VCaP (cell line): ENCODE data around the gene PDE4D.

Experiments used
- H3K27ac ChIP-seq: fragments of 450-650 bp; 2 replicates; pipeline ENCODE4 v1.5.1; 2017
- TF ChIP-seq, protein P1 (sequence below): fragments of 450-650 bp; conservative IDR thresholded peaks from 2 replicates; pipeline ENCODE4 v1.5.1; 2017; ENCODE audit warnings: mild to moderate bottlenecking, moderate library complexity

The PDE4D gene

DNA sequence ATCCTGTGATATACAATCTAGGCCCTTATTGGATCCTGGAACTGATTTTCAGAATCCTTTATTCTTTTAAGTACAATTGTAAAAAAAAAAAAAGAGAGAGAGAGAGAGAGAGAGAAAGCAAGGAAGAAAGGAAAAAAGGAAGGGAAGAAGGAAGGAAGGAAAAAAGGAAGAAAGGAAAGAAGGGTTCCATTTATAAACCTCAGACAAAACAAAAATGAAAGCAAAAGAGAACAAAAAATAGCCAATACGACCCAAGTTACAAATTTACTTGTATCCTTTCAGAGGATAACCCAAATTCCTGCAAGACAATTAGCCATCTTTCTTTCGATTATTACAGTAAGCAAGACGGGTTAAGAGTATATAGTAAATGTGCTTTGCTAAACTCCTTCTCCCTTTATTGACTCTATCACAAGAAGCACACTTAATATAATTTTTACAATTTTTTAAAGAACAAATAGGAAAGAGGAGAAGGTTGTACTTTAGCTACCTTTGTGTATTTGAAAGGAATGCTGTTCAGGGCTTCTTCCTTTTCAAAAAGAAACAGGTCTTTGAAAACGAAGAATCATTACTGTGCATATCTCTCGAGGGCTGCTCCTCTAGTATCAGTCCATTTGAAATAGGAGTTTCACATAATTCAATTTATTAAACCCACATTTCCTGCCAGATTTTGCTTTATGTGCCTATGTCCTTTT lies 767.4 kb downstream of the PDE4D start:
- peak overlapping the region; percentile 77 for H3K27ac ChIP-seq
- TF ChIP-seq, protein P1, sequence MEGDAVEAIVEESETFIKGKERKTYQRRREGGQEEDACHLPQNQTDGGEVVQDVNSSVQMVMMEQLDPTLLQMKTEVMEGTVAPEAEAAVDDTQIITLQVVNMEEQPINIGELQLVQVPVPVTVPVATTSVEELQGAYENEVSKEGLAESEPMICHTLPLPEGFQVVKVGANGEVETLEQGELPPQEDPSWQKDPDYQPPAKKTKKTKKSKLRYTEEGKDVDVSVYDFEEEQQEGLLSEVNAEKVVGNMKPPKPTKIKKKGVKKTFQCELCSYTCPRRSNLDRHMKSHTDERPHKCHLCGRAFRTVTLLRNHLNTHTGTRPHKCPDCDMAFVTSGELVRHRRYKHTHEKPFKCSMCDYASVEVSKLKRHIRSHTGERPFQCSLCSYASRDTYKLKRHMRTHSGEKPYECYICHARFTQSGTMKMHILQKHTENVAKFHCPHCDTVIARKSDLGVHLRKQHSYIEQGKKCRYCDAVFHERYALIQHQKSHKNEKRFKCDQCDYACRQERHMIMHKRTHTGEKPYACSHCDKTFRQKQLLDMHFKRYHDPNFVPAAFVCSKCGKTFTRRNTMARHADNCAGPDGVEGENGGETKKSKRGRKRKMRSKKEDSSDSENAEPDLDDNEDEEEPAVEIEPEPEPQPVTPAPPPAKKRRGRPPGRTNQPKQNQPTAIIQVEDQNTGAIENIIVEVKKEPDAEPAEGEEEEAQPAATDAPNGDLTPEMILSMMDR: no peak

DNA sequence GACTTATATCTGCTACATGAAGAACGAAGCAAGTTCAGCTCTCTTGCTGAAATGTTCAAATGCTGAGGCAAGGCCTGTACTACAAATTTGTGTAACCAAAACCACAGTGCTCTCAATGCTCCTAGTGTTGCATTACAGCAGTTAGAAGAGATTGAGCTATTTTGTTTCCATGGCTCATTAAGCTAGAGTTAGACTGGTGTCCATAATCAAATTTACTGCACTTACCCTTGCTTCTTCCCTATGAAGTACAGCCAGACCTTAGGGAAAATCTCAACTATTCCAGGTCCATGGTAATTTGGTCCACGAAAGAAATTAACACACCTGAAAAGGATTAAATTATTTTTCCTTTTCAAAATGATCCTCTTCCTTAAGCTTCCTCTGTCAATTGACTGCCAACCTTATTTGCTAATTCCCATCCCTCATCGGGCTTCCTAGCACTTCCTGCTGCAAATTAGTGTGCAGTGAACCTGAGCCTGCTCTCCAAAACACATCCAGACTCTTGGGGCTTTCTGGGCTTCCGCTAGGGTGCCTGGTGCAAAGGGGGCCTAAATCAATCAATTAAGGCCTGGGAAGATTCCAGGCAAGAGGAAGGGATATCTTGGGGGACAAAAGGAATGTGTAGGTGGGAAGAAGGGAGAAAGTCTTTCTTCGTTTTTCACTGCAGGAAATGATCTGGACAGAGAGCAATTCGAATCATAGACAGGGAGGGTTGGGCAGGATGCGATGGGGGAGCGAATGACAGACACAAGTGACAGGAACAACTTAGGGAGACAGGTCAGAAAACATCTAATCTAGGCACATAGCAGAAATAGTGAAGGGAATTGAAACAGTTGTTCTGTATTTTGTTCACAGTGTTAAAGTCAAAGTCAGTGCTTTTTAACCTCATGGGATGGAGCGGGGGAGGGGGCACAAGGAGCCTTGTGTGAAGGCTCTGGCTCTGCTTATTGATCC lies 768.2 kb downstream of the PDE4D start:
- TF ChIP-seq, protein P1: no peak
- peak overlapping the region; percentile 77 for H3K27ac ChIP-seq

DNA sequence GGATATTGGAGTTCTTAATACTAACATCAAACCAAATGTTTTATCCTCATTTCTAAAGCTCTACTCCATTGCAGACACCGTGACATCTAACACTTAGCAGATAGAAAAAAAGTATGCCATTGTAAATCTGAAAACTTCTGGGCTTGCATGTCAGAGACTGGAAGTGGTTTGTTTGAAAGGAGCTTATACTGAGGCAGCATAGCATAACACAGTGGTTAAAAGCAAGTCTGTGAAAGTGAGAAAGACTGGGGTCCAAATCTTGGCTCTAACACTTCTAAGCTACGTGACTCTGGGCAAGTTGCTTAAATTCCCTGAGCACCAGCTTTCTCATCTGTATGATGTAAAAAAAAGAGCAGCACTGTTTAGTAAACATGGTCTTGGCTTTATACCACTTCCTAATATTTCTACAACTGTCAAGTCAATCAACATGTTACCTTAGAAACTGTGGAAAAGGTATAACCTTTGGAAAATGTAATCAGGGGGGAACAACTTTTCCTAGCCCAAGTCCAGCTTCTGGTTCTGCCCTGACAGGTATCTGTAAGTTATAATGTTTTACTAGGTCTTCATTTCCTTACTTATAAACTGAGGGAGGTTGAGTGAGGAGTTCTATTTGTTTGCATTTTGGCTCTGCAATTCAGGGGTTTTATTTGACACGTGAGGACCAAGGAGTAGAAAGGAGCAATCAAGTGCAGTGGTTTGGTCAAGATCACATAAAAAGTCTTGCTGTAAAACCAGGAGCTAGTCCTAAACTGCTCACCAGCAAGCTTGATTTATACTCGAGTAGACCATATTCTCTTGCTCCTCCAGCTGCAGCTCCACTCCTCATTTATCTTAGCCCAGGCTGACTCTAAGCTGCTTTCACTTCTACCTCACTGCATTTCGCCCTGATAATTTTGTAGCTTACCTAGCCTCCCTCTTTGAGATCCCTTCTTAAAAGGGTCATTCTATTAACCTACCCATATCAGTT lies 769.6 kb downstream of the PDE4D start:
- TF ChIP-seq, protein P1: no peak
- peak overlapping the region; percentile 21; the same call in 1 of the 2 replicates for H3K27ac ChIP-seq

DNA sequence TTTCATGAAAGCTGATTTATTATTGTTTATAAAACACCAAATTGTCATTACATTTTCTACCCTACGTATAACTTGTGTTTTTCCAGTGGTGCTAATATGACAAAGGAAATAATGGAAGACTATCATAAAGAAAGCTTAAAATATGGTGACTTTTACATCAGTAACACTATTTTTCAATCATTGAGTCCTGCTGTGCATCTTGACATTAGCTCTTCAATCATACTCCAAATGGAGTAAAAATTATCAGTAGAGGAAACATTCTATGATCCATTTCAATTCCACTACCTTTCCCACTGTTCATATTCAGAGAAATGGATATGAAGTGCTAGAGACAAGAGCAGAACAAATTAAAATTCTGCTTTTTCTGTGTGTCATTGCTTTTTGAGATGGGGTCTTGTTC lies 774.0 kb downstream of the PDE4D start:
- no peak overlapping the region; the same call in 1 of the 2 replicates for H3K27ac ChIP-seq
- TF ChIP-seq, protein P1: no peak

DNA sequence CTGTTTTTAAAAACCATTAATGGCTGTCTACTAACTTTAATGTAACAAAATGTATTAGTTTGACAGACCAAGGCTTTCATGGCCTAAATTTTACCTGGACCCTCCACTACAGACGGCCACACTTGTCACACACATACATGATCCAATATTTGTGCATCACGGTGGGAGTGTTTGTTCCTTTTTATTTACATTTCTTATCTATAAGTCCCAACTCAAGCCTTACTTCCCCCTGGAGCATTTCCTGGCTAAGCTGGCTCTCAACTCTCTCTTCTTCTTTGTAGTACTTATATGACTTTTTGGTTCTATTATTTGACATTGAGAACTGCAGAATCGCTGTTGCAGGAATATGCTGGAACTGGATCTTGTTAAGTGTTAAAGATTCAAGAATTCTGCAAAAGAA lies 776.2 kb downstream of the PDE4D start:
- H3K27ac ChIP-seq: peak overlapping the region; percentile 66
- TF ChIP-seq, protein P1: no peak

DNA sequence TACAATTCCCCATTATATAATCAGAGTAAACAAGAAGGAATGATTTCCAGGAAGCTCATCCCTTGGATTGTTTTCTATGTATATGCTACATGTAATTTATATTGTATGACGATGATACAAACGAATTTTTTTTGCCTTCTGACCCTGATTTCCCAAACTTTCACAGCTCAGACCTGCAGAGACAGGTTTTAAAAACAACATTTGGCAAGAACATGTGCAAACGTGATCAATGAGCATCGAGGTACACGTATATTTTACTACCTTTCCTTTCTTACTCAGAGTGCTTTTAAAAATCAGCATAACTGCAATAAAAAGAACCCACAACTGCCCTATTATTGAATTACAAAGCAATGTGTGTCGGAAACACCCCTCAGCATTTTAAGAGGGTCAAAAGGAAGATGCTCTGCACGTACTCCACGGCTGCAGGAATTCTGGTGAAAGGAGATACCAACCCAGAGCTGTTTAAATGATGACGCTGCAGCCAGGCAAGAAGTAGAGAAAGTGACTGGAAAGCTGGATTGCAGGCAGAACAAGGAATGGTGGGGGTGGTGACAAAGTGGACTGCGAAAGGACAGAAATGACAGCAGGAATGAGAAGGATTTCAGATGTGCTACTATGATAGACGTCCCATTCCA lies 777.2 kb downstream of the PDE4D start:
- H3K27ac ChIP-seq: peak overlapping the region; percentile 66
- TF ChIP-seq, protein P1: no peak
